ENCODE results near the gene ZNF652. TPM values are rescaled to one million over a fixed set of nuclear protein-coding genes. Genes with fewer than 3 reads are reported as not detected.

ZNF652 gene
- total RNA-seq, 1 donor from 2014 or later = 12.1 TPM

DNA sequence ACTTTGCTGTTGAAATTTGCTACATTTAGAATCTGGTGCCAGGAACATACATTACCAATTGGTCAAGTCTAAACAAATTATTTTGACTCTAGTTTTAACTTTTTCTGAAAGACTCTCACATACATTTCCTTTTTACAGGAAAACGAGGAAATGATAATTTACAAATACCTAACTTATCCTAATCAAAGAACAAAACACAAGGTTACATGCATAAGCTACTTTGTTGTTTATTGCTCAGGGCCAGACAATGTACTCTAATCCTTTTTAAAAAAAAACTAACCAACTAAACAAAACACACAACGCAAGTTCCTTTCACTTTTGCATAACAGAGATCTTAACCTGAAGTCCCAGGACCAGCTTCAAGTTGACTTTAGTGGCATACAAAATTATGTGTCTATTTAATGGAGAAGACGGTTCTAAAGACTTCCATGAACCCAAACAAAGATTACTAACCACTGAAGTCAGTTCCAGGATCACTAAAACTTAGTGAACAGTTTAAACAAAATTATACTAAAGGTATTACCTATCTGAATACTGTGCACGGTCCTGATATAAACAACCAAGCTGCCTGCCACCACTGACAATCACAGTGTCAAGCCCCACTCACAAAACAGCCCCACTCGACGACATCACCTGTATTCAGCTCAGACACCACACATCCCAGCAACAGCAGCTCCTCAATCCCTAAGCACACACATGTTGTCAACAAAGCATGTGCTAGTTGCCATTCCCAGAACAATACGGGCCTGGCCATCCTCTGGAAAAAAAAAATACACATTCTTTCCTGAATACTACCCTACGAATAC is 1.9 kb downstream of the ZNF652 start:
- peak; percentile 28 to 37 for DNase-seq (ENCODE audit: low read depth in 2 of 2)

DNA sequence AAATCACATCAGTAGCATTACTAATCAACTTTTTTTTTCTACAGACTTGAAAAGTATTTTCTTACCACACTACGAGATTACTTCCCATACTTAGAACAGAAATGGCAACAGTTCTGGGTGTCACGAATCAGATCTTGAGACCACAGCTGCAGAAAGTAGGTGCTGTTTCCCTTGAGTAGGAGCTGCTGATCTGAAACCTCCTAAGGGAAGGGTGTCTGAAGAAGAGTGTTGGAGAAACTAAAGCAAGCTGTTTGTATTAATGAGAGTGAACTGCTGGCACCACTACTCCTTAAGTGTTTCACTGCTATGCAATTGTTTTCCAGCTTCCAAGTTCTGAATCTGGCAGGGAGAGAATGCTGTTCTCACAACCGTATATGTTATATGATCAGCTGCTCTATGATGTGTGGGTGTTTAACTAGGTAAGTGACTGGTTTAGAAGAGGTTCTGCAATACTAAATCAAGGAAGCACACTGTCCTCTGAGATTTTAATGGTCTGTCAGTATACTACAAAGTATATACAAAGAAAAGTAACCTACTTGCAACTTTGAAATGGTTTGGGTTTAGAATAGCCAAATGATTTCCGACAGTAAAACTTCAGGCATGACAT is 3.3 kb downstream of the ZNF652 start:
- DNase-seq (ENCODE audit: low read depth in 2 of 2) = no peak

DNA sequence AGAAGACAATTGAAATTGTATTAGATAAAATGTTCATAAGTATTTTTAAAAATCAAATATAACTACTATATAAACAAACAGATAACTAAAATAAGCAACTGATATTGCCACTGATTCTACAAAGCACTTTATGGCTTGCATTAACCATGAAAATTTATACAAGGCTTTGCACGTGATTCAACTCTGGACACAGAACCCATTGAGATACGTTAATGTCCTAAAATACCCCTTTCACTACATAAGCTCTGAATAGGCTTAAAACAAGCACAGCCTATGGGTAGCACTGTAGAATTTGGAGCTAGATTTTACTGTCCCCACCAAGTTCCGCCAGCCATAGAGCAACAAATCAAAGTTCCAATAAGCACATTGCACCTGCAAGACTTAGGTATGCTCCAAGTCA is 4.5 kb downstream of the ZNF652 start:
- no peak for DNase-seq (ENCODE audit: low read depth in 2 of 2)

DNA sequence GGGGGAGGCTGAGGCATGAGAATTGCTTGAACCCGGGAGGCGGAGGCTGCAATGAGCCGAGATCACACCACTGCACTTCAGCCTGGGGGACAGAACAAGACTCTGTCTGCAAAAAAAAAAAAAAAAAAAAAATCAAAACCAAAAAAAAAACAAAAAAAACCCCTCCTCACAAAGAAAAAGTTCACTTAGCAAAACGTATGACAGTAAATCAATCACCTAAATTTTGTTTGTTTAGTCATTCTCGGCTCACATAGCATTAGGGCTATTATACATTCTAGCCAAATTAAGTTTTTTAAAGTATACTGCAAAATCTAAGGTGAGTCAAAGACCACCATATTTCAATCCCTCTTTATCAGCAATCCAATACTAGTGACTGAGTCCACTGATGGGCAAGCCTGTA is 5.7 kb downstream of the ZNF652 start:
- DNase-seq (ENCODE audit: low read depth in 2 of 2) = no peak

DNA sequence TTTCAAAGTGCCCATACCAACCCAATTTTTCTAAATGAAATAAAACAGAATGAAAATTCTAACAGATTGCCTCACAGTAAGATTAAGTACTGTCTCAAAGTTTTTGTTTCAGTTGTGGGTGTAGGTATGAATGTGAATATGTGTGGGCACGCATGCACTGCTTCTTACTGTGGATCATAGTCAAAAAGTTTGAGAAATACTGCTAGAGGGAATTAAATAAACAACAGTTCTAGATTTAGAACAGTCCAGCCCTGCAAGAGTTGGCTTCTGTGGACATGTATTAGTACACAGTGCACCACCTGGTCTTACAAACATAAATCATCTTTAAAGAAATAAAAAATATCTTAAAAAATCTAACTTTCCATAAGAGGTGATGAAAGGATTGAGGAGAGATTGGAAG is 8.4 kb downstream of the ZNF652 start:
- DNase-seq (ENCODE audit: low read depth in 2 of 2) = no peak

DNA sequence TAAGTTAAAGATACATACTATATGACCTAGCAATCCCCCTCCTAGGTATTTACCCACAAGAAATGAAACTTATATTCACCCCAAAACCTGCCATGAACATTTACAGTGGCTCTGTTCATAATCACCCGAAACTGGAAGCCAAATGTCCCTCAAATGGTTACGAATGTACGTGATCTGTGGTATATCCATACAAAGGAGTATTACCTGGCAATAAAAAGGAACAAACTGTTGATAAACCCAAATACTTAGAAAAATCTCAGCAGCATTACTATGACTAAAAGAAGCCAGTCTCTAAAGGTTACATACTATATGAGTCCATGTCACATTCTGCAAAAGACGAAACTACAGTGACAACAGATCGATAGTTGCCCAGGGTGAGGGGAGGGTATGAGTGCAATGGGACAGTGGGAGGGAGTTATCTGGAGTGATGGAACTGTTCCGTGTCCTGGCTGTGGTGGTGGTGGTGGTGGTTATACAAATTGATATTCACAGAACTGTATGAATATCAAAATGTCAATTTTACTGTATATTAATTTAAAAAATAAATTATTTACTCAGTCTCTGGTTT is 9.4 kb downstream of the ZNF652 start:
- DNase-seq (ENCODE audit: low read depth in 2 of 2) = no peak

DNA sequence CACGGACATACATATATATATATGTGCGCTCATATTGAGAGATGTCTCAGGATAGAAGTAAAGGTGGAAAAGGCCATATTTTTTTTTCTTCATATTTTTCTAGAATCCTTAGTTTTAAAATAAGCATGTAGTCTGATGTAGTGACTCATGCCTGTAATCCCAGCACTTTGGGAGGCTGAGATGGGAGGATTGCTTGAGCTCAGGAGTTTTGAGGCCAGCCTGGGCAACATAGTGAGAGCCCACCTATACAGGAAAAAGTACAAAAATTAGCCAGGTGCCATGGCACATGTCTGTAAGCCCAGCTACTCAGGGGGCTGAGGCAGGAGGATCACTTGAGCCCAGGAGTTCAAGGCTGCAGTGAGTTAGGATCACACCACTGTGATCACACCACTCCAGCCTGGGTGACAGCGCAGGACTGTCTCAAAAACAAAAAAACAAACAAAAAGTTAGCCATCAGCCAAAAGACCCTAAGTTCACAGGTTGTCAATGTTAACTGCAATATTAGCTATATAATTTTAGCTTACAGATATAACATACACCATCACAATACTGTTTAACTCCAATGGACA is 10.4 kb downstream of the ZNF652 start:
- DNase-seq (ENCODE audit: low read depth in 2 of 2) = no peak

DNA sequence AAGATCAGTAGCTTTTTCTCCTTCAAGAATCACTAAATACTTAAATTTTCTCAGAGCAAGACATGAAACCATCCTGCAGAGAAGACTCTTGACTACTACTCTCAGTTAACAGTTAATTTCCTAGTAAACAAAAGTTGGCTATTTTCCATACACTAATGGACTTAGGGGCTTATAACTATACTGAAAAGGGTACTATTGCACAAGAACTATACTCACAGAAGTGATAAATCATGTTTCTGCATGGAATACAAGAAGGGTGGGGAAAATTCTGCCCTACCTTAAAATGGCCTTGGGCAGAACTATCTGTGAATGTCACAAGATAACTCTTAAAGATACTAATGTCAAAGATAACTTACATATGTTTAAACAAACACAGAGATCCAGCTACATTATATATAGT is 12.5 kb downstream of the ZNF652 start:
- no peak for DNase-seq (ENCODE audit: low read depth in 2 of 2)

DNA sequence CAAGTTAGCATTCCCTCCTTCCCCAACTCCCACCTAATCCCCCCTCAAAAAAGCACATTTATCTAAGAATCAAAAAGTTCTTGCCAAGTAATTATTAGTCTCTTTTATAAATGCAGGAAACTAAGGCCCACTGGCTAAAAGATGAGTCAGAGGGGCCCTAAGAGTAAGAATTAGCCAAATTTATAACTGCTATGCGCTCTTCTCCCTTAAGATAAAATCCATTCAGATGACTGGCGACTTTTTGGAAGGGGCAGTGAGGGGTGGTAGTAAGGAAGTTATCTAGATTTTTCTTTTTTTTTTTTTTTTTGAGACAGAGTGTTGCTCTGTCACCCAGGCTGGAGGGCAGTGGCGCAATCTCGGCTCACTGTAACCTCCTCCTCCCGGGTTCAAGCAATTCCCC is 17.1 kb downstream of the ZNF652 start:
- no peak for DNase-seq (ENCODE audit: low read depth in 2 of 2)

DNA sequence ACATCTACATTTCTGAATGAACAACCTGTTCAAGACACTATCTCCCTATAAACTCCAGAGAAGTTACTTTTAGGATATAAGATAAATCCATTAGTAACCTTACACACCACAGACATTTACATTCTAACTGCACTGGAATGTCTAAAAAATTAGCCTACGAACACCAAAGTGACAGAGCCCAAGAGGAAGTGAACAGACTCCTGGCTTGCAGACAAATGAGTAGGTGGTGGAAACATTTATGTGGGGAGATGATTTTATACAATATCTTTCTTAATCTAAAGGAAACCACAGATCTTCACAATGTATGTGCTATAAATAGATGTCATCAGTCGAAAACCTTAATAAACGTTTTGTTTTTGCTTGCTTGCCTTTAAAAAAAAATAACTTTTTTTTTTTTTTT is 18.8 kb downstream of the ZNF652 start:
- DNase-seq (ENCODE audit: low read depth in 2 of 2) = peak; percentile 14 to 36

DNA sequence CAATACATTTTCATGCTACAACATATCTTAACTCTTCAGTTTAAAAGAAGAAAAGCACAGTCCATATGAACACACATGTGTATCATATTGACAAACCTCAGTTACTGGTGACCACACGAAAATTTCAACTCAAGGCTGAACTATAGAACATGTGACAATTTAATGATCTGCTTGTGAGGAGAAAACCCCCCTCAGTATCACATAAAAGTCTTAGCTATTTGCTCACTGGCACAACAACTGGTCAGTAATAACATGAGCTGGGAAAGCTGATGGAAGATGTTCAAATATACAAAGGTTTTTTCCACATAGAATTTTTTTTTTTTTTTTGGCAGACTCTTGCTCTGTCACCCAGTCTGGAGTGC is 19.5 kb downstream of the ZNF652 start:
- DNase-seq (ENCODE audit: low read depth in 2 of 2) = no peak

DNA sequence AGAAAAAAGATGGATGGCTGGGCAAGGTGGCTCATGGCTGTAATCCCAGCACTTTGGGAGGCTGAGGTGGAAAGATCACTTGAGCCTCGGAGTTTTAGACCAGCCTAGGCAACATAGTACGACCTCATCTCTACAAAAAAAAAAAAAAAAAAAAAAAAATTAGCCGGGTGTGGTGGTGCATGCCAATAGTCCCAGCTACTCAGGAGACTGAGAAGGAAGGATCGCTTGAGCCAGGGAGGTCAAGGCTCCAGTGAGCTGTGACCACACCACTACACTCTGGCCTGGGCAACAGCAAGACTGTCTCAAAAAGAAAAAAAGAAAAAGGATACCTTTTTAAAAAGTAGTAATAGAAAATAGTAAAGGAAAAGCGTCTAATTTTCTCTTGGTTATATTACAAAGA is 20.7 kb downstream of the ZNF652 start:
- DNase-seq (ENCODE audit: low read depth in 2 of 2) = no peak

DNA sequence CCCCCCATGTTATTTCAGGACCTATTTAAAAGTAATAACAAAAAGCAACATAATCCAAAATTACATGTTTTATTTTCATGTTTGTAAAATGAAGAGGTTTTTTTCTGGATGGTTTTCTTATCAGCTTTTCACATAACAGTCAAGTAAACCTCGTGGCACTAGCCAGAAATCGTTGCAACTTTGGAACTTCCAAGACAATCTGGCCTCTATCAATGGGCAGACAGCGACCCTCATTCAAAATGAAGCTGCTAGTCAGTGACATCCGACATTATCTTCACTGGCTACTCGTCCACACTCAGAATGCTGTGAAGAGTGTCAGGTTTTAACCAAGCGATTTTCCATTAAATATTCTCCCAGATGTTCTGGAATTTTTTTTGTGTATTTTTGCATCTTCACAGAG is 22.7 kb downstream of the ZNF652 start:
- no peak for DNase-seq (ENCODE audit: low read depth in 2 of 2)

DNA sequence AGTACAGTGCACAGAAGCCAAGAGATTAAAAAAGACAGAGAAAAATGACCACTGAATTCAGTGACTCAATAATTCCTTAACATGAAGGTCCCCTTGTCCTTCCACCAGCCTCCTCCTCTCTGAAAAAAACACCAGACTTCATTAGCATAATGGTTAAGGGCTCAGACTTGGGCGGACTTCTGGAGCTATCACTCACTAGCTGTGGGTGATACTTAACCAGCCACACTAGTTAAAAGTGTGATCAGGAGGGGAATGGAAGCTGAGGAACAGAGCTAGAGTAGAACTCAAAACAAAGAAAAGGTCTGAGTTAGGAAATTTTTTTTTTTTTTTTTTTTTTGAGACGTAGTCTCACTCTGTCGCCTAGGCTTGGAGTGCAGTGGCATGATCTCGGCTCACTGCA is 23.2 kb downstream of the ZNF652 start:
- no peak for DNase-seq (ENCODE audit: low read depth in 2 of 2)

DNA sequence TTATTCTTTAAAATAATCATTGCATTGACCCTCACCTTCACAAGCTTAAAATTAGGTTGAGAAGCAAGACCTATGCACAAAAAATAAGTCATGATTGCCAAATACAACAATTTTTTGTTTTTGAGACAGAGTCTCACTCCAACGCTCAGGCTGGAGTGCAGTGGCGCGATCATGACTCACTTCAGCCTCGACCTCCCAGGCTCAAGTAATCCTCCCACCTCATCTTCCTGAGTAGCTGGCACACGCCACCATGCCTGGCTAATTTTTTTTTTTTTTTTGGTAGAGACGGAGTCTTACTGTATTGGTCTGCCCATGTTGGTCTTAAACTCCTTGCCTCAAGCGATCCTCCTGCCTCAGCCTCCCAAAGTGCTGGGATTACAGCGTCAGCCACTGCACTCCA is 24.2 kb downstream of the ZNF652 start:
- DNase-seq (ENCODE audit: low read depth in 2 of 2) = peak in 1 of 2 donors; percentile 36

DNA sequence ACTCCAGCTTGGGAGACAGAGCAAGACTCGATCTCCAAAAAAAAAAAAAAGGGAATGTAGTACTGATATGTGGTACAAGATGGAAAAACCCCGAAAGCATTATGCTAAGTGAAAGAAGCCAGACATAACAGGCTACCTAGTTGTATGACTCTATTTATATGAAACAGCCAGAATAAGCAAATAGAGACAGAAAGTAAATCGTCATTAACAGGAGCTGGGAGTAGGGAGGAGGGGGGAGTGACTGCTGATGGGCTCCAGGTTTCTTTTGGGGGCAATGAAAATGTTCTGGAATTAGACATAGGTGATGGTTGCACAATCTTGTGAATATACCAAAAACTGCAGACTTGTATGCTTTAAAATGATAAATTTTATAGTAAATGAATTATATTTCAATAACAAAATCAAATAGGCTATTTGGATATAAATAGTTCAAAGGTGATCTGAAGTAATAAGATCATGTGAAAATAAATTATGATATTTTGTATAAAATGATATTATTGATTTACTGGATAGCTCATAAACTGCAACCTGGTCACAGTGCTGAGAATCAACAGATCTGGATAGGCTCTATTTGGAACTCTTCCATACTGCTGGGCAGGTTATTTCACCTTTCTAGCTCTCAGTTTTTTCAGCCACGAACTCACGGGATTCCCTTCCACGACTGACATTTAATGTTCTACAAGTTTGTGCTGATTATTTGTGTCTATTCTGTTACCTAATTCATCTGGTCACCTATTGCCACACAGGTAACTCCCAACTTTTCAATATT is 27.1 kb downstream of the ZNF652 start:
- DNase-seq (ENCODE audit: low read depth in 2 of 2) = no peak

DNA sequence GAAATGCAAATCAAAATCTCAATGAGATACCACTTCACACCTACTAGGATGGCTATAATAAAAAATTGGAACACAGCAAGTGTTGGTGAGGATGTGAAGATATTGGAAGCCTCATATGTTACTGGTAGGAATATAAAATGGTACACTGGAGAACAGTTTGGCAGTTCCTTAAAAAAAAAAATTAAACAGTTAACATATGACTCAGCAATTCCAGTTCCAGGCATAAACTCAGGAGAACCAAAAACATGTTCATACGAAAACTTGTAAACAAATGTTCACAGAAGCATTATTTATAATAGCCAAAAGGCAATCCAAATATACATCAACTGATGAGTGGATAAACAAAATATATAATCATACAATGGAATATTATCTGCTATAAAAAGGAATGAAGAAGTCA is 28.2 kb downstream of the ZNF652 start:
- no peak for DNase-seq (ENCODE audit: low read depth in 2 of 2)

DNA sequence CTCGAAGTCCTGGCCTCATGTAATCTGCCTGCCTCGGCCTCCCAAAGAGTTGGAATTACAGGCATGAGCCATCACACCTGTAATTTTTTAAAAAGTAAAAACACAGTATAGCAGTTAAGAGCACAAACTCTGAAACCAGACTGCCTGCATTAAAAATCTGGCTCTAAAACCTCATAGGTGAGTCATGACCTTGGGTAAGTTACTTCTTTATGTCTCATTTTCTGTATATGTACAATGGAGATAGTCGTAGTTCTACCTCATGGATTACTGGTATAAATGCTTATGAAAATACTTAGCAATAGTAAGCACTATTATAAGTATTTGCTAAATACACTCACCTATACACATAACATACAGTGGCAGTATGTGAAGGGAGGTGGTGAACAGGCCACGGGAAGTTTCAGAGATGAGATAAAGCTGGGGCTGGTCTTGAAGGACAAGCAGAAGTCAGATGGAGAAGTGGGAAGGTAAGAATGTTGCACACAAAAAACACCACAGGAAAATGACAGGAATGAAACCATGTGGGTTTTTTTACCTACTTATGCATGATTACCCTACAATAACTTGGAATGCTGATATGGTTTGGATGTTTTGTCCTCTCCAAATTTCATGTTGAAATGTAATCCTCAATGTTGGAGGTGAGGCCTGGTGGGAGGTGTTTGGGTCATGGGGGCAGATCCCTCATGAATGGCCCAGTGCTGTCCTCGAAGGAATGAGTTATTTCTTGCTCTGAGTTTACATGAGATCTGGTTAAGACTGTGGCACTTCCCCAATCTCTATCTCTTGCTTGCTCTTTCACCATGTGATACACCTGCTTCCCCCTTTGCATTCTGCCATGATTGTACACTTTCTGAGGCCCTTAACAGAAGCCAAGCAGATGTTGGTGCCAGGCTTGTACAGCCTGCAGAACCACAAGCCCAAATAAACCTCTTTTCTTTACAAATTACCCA is 33.9 kb downstream of the ZNF652 start:
- DNase-seq (ENCODE audit: low read depth in 2 of 2) = no peak

DNA sequence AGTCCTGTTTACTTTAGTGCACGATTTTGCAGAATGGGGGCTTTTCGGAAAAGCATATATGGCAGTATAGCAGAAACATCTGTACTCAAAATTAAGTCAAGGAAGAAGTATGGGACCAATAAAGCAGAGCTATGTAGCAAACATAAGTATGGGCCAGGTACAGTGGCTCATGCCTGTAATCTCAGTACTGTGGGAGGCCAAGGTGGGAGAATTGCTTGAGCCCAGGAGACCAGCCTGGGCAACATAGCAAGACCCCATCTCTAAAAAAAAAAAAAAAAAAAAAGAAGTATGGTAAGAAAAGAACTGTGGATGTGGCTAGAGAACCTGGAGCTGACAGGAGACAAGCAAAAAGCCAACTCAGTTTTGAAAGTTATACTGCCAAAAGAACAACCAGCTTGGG is 36.1 kb downstream of the ZNF652 start:
- DNase-seq (ENCODE audit: low read depth in 2 of 2) = no peak

DNA sequence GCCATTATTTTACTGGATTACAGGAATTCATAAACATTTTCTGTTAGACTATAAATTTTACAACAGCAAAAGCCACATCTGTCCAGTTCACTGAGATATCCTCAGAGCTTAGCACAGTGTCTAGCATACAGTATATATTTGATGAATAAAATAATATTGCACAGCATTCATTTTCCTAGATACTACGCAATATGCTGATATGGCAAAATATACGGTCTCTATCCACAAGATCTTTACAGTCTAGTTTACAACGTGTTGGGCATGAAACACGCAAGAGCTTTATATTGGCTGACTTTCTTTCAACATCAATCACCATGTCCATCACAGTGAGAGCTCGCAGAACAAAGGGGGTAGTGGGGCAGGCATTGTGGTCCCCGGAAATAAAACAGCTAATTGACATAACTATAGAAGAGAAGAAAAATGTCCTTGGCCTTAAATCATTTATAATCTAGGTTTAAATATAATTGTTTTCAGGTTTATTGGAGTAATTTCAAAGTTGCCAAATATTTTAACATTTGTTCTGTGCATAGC is 43.5 kb downstream of the ZNF652 start:
- DNase-seq (ENCODE audit: low read depth in 2 of 2) = no peak

Measured in lung microvascular endothelial cell (primary cell).